ENCODE measurements around the gene FANCE.

- no peak for TF ChIP-seq POLR2A (IDR thresholded peaks at IDR 0.05)
- no peak for TF ChIP-seq CTCF (IDR thresholded peaks at IDR 0.05)
These were observed 24.7 kb upstream of the FANCE start for GRCh38 chr6:35427435-35427834.
